DMS79 (cell line): ENCODE measurements around the gene ADORA1.

ENCODE experiments used
- DNase-seq: peaks from one replicate; lab custom pipeline; 2025; lab: John Stamatoyannopoulos, UW

The ADORA1 gene

GRCh38 chr1:203173011-203173555 lies 45.6 kb downstream of the ADORA1 start:
- no peak for DNase-seq

- DNase-seq, result no peak
These were observed 46.0 kb downstream of the ADORA1 start for GRCh38 chr1:203173566-203173965.

- no peak for DNase-seq
These were observed 46.9 kb downstream of the ADORA1 start for GRCh38 chr1:203174324-203174985.

- no peak for DNase-seq
These were observed 47.8 kb downstream of the ADORA1 start, which contains the start of gene MYBPH for GRCh38 chr1:203175237-203175826. Gene MYBPH, minus strand, starts transcription at chr1:203175826. Its CDS starts 71 bp downstream, at chr1:203175755.

GRCh38 chr1:203175827-203176241 lies 48.3 kb downstream of the ADORA1 start:
- no peak for DNase-seq

GRCh38 chr1:203176273-203177035 lies 48.9 kb downstream of the ADORA1 start:
- DNase-seq, result no peak

- DNase-seq, result no peak
These were observed 49.5 kb downstream of the ADORA1 start for GRCh38 chr1:203177036-203177405.

- DNase-seq, result no peak
These were observed 50.0 kb downstream of the ADORA1 start for GRCh38 chr1:203177470-203178039.

GRCh38 chr1:203178083-203178482 lies 50.6 kb downstream of the ADORA1 start:
- DNase-seq, result no peak

GRCh38 chr1:203178821-203179666 lies 51.5 kb downstream of the ADORA1 start:
- no peak for DNase-seq

GRCh38 chr1:203179667-203180005 lies 52.1 kb downstream of the ADORA1 start:
- no peak for DNase-seq

- DNase-seq, result no peak
These were observed 53.2 kb downstream of the ADORA1 start for GRCh38 chr1:203180611-203181330.

GRCh38 chr1:203181586-203182386 lies 54.3 kb downstream of the ADORA1 start:
- DNase-seq, result no peak

- DNase-seq, result no peak
These were observed 54.9 kb downstream of the ADORA1 start for GRCh38 chr1:203182387-203182953.

- no peak for DNase-seq
These were observed 56.3 kb downstream of the ADORA1 start for GRCh38 chr1:203183828-203184227.

- DNase-seq, result no peak
These were observed 56.9 kb downstream of the ADORA1 start for GRCh38 chr1:203184467-203184866.

GRCh38 chr1:203185061-203185461 lies 57.5 kb downstream of the ADORA1 start:
- DNase-seq, result no peak

- no peak for DNase-seq
These were observed 58.1 kb downstream of the ADORA1 start for GRCh38 chr1:203185585-203185984.

GRCh38 chr1:203186091-203186445 lies 58.5 kb downstream of the ADORA1 start:
- DNase-seq, result no peak
